GM13977 (cell line): ENCODE data around the gene GRXCR1.

Experiments used
- DNase-seq: peaks from one replicate; pipeline ENCODE4 v3.0.0; 2012; ENCODE audit warnings: low spot score
- in situ Hi-C: fragments of 300-500 bp; cut with MboI; formaldehyde crosslinking; loops from one replicate; pipeline ENCODE4 v1.12.0; 2022; ENCODE audit warnings: low sequenced_read_pairs, low pct_unique_long_range_greater_than_20kb, mixed read lengths, inconsistent platforms; ENCODE audit not compliant: unreplicated experiment
- TF ChIP-seq, protein P1 (sequence below): IDR thresholded peaks from 2 replicates; pipeline ENCODE4 v1.5.1; 2012; ENCODE audit warnings: mild to moderate bottlenecking, control low read depth; ENCODE audit not compliant: insufficient read depth; ENCODE audit errors: extremely low read depth, missing control alignments

Gene GRXCR1

DNA sequence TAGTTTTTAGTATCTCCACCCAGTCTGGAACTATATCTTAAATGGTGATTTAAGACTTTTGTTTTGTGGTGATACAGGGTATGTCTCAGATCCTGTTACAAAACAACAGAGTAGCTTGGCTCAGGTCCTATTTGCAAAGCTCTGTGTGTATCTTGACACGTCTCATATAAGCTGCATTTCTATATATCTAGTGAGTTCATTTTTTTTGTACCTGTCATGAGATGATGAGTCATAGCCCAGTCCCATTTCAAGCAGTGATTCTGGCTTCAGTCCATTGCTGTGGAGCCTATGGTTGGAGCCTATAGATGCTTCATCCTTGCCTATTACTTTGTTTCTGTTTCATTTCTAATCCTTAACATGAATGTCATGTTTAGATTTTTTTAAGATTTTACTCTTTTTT is 23.0 kb downstream of the GRXCR1 start:
- TF ChIP-seq, protein P1, sequence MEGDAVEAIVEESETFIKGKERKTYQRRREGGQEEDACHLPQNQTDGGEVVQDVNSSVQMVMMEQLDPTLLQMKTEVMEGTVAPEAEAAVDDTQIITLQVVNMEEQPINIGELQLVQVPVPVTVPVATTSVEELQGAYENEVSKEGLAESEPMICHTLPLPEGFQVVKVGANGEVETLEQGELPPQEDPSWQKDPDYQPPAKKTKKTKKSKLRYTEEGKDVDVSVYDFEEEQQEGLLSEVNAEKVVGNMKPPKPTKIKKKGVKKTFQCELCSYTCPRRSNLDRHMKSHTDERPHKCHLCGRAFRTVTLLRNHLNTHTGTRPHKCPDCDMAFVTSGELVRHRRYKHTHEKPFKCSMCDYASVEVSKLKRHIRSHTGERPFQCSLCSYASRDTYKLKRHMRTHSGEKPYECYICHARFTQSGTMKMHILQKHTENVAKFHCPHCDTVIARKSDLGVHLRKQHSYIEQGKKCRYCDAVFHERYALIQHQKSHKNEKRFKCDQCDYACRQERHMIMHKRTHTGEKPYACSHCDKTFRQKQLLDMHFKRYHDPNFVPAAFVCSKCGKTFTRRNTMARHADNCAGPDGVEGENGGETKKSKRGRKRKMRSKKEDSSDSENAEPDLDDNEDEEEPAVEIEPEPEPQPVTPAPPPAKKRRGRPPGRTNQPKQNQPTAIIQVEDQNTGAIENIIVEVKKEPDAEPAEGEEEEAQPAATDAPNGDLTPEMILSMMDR, result no peak
- in situ Hi-C loops, result no loop called here
- no peak for DNase-seq

DNA sequence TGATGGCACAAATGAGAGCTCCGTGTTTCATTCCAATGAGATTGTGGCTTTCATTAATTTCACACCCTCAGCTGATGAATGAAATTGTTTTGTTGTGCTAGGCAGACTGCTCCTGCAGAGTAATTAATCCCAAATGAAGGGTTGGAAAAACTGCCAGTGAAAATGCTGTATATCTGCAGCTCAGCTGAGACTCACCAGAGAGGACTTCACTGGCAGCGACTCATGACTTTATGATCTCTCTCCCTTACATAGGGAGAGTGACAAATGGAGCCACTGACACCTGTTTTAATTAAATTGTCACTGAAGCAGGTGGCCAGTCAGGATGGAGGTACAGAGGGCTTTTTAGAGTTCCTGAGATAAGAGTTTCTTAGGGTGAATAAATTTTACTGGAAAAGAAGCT is 24.8 kb downstream of the GRXCR1 start:
- DNase-seq, result no peak

DNA sequence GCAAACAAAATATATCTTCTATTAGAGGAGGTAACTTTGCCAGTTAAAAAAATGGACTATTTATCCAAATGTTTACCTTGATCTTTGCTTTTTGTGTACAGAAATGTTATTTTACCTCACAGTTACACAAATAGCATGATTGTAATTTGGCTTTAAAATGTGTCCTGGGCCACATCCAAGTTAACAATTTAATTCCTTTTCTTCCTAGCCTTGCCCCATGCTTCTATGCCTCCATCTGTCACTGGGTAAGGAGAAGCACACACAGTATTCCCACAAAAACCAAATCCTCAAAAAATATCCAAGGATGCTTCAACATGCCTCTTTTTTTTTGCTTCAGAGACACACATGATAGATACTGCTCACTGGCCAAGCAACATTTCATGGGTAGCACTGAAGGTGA is 30.9 kb downstream of the GRXCR1 start:
- no peak for DNase-seq
- TF ChIP-seq, protein P1, result no peak
- in situ Hi-C loops, result no loop called here

More for the DNA sequence above, 24.8 kb downstream of the GRXCR1 start:
- in situ Hi-C loops, result no loop called here
- TF ChIP-seq, protein P1, result no peak

DNA sequence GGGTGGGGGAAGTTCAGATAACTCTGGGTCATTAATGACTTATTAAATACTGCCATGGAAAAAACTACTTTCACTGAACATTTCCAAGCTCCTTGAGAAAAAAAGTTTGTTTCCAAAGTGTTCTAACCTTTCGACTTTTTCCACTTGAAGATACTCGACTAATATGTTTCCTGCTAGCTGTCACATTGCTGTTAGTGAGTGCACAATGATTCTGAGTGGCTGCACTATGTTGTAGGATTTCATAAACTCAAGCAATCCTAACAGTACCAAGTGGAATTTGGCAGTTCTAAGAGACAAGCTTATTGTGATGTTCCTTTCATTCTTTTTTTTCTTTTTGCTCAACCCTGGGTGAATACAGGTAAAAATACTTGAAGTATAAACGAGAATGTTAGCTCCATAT is 33.4 kb downstream of the GRXCR1 start:
- TF ChIP-seq, protein P1, result no peak
- in situ Hi-C loops, result no loop called here
- DNase-seq, result no peak

DNA sequence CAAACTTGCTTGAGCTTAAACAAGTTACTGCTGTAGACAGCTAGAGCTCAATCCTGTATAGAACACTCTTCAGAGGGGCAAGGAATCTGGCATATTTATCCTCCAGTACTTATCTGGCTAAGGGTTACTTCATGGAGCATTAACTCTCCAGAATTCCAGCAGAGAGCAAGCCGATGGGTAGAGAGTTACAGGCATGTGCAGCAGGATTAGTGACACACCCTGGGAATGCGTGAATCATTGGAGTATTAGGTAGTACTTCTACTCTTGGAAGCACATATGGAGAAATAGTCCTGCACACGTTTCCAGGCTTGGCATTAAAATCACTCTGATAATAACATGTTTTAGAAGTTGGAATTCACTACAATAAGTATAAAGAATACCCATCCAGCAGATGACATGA is 35.4 kb downstream of the GRXCR1 start:
- in situ Hi-C loops, result no loop called here
- no peak for DNase-seq
- TF ChIP-seq, protein P1, result no peak

DNA sequence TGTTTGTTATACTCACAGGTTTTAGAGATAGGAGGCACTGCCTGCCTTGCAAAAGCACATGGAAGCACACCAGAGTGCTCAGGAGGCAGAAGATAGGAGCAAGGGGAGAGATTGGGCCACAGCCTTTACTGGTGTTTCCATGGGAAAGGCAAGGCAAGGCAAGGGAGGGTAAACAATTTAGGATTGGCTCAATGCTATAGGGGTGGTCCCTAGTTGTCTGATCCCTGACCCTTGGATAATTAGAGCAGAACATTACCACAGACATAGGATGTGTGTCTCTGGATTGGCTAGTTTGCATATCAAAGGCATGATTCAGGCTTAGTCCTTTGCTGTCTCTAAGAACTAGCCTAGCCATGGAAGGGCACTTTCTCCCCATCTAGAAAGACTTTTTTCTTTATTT is 36.1 kb downstream of the GRXCR1 start:
- DNase-seq, result no peak
- in situ Hi-C loops, result no loop called here
- TF ChIP-seq, protein P1, result no peak

DNA sequence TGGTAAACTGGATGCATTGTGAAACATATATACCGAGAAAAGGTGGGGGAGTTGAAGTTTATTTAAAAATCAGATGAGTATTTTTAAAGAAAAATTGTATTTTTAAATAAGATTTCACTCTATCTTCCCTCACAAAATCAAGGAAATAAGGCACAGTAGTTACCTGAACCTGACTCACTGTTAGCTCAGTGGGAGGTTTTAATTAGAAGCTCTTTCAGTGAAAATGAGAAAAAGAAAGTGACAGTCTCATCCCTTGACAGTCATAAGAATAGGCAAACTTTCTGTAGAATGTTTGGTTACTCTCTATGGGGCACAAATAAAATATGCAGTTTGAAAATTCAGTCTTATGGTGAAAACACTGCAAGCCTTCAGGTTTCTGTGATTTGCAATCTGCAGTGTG is 49.7 kb downstream of the GRXCR1 start:
- no peak for DNase-seq
- TF ChIP-seq, protein P1, result no peak
- in situ Hi-C loops, result no loop called here
